DOHH2 (cell line): ENCODE data around the gene FMC1.

ENCODE experiments used
- H3F3A ChIP-seq: fragments of 200-600 bp; sonication (generic), shearing (Covaris generic); 2 replicates; pipeline ENCODE4 v1.6.0; 2016; ENCODE audit warnings: antibody characterized with exemption, mild to moderate bottlenecking; ENCODE audit not compliant: control insufficient read depth, insufficient read depth
- H3K27ac ChIP-seq: fragments of 200-600 bp; sonication (generic); 2 replicates; pipeline ENCODE4 v1.5.1; 2014; ENCODE audit warnings: low read depth, mild to moderate bottlenecking, low read length, moderate library complexity
- H3K27me3 ChIP-seq: fragments of 200-600 bp; sonication (generic); 2 replicates; pipeline ENCODE4 v1.6.1; 2014; ENCODE audit warnings: mild to moderate bottlenecking, low read length, mixed read lengths; ENCODE audit not compliant: control insufficient read depth
- H3K36me3 ChIP-seq: fragments of 200-600 bp; sonication (generic); 2 replicates; pipeline ENCODE4 v1.6.1; 2014; ENCODE audit warnings: mild to moderate bottlenecking, low read length, moderate library complexity, mixed read lengths; ENCODE audit not compliant: control insufficient read depth
- H3K4me1 ChIP-seq: fragments of 200-600 bp; sonication (generic); 2 replicates; pipeline ENCODE4 v1.6.1; 2014; ENCODE audit warnings: mild to moderate bottlenecking, low read length, mixed read lengths; ENCODE audit not compliant: control insufficient read depth
- H3K4me2 ChIP-seq: fragments of 200-600 bp; sonication (generic); 2 replicates; pipeline ENCODE4 v1.6.0; 2014; ENCODE audit warnings: mild to moderate bottlenecking, low read length, moderate library complexity
- H3K4me3 ChIP-seq: fragments of 200-600 bp; sonication (generic); 2 replicates; pipeline ENCODE4 v1.5.1; 2014; ENCODE audit warnings: mild to moderate bottlenecking, low read length, mixed read lengths
- H3K79me2 ChIP-seq: fragments of 200-600 bp; sonication (generic); 2 replicates; pipeline ENCODE4 v1.6.1; 2014; ENCODE audit warnings: mild to moderate bottlenecking, low read length, mixed read lengths; ENCODE audit not compliant: control insufficient read depth
- H3K9me2 ChIP-seq: fragments of 200-600 bp; sonication (generic); replicated peaks from 2 replicates; pipeline ENCODE4 v1.6.1; 2014; ENCODE audit warnings: mild to moderate bottlenecking, low read length, mixed read lengths; ENCODE audit not compliant: control insufficient read depth
- H3K9me3 ChIP-seq: fragments of 200-600 bp; sonication (generic); 2 replicates; pipeline ENCODE4 v1.6.1; 2014; ENCODE audit warnings: antibody characterized with exemption, low read length, mixed read lengths; ENCODE audit not compliant: control insufficient read depth, insufficient read depth
- H4K20me1 ChIP-seq: fragments of 200-600 bp; sonication (generic); 2 replicates; pipeline ENCODE4 v1.6.0; 2014; ENCODE audit warnings: low read depth, mild to moderate bottlenecking, antibody characterized with exemption, low read length, moderate library complexity; ENCODE audit not compliant: control insufficient read depth, insufficient read depth
- EZH2phosphoT487 ChIP-seq: fragments of 200-600 bp; sonication (generic); IDR thresholded peaks from 2 replicates; pipeline ENCODE4 v1.6.1; 2017; ENCODE audit warnings: borderline replicate concordance, mild to moderate bottlenecking, antibody characterized with exemption, low read length, moderate library complexity, mixed read lengths
- TF ChIP-seq, protein P1 (sequence below): fragments of 200-600 bp; sonication (generic); IDR thresholded peaks from one replicate; pipeline ENCODE4 v1.5.1; 2014; ENCODE audit warnings: antibody characterized with exemption, mild to moderate bottlenecking, low read depth, low read length; ENCODE audit not compliant: poor library complexity, severe bottlenecking

FMC1 gene

DNA sequence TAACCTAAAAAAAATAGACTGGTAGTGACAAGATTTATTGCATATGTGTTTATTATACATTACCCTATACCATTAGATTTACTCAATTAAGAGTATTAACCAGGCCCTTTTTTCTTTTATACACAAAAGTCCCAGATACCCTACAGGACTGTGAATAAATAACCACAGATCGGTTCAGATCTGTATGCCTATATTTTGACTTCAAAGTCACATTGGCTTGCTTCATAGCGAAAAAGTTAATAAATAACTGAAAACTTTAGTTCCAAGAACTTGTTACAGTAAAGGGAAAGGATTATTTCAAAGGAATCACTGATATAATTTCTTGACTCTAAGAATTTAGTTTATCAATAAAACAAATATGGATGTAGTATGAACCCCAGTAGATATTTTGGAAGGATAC is 41.8 kb upstream of the FMC1 start:
- Histone ChIP-seq H3K4me2 (no peak overlapping the region), H4K20me1 (no peaks in the 10 kb centered on the region), H3F3A (no peaks in the 10 kb centered on the region), H3K79me2 (no peaks in the 10 kb centered on the region), H3K9me2 (no peaks in the 10 kb centered on the region), H3K27me3 (no peaks in the 10 kb centered on the region), H3K4me1 (no peaks in the 10 kb centered on the region), H3K9me3 (no peaks in the 10 kb centered on the region), H3K27ac (no peak overlapping the region), H3K4me3 (no peak overlapping the region), H3K36me3 (peaks cover 15% of the 10 kb centered on the region)
- no peak for TF ChIP-seq EZH2phosphoT487
- TF ChIP-seq, protein P1, sequence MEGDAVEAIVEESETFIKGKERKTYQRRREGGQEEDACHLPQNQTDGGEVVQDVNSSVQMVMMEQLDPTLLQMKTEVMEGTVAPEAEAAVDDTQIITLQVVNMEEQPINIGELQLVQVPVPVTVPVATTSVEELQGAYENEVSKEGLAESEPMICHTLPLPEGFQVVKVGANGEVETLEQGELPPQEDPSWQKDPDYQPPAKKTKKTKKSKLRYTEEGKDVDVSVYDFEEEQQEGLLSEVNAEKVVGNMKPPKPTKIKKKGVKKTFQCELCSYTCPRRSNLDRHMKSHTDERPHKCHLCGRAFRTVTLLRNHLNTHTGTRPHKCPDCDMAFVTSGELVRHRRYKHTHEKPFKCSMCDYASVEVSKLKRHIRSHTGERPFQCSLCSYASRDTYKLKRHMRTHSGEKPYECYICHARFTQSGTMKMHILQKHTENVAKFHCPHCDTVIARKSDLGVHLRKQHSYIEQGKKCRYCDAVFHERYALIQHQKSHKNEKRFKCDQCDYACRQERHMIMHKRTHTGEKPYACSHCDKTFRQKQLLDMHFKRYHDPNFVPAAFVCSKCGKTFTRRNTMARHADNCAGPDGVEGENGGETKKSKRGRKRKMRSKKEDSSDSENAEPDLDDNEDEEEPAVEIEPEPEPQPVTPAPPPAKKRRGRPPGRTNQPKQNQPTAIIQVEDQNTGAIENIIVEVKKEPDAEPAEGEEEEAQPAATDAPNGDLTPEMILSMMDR: no peak

DNA sequence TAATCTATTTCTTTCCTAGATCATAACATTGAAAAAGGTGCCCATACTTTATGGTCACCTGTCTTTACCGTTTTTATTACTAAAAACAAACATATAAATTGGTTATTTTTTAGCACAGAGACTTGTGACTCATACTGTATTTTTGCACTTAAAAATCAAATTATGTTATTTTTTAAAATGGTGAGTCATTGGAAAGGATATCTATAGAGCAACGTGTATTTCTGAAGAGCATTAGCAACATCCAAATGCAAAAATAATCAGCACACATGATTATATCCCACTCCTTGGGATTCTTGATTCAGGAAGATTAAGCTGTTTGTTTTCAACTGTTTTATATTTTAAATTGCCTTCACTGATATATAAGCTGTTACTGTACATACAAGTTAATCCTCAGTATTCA is 40.7 kb upstream of the FMC1 start:
- Histone ChIP-seq H3K4me1 (no peaks in the 10 kb centered on the region), H3K9me2 (no peaks in the 10 kb centered on the region), H3K79me2 (no peaks in the 10 kb centered on the region), H4K20me1 (no peaks in the 10 kb centered on the region), H3F3A (no peaks in the 10 kb centered on the region), H3K4me3 (no peak overlapping the region), H3K36me3 (peaks cover 15% of the 10 kb centered on the region), H3K9me3 (no peaks in the 10 kb centered on the region), H3K4me2 (no peak overlapping the region), H3K27ac (no peak overlapping the region), H3K27me3 (no peaks in the 10 kb centered on the region)
- TF ChIP-seq EZH2phosphoT487: no peak
- TF ChIP-seq, protein P1: no peak

DNA sequence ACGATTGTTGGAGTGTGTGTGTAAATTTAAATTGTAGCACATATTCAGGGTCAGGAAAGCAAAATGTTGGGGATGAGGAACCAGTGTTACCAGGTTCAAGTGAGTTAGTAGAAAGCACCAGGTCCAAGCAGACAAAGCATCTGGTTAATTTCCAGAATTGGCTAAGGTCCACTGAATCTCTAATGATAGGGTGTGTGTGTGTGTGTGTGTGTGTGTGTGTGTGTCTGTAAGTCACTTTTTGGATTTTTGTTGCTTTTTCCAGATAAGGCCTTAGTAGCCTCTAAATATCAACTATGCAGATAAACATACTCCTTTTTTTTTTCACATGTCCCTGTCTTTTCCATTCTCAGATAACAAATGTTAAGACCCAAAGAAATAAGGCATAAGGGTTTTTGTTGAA is 36.6 kb upstream of the FMC1 start:
- Histone ChIP-seq H3K27me3 (no peaks in the 10 kb centered on the region), H3K4me3 (no peak overlapping the region), H3F3A (no peaks in the 10 kb centered on the region), H3K4me2 (no peak overlapping the region), H4K20me1 (no peaks in the 10 kb centered on the region), H3K9me2 (no peaks in the 10 kb centered on the region), H3K79me2 (no peaks in the 10 kb centered on the region), H3K36me3 (no peaks in the 10 kb centered on the region), H3K27ac (no peak overlapping the region), H3K4me1 (no peaks in the 10 kb centered on the region), H3K9me3 (no peaks in the 10 kb centered on the region)
- TF ChIP-seq EZH2phosphoT487: no peak
- TF ChIP-seq, protein P1: no peak
